GM12878 (cell line): Measurements from ENCODE around the gene FAM83D. TPM values are rescaled to one million over a fixed set of nuclear protein-coding genes. Genes with fewer than 3 reads are reported as not detected.

ENCODE experiments used
- ATAC-seq: fragments of 200-7000 bp; cut with Tn5 transposase; 3 replicates; pipeline ENCODE4 v1.9.1; 2020; ENCODE audit warnings: mild to moderate bottlenecking, moderate library complexity
- BruUV-seq: library from RNA; stranded (reverse); fragments of 400-500 nt; replicated peaks from 2 replicates; lab custom pipeline; 2021; lab: Mats Ljungman, UMichigan
- CTCF ChIA-PET: fragments of 300-600 bp; sonication (Branson Sonifier 250); formaldehyde crosslinking; extraction: SDS; loops from one replicate; lab custom pipeline; 2021; ENCODE audit warnings: inconsistent platforms; lab: Yijun Ruan, JAX
- POLR2A ChIA-PET: fragments of 350-600 bp; formaldehyde crosslinking; extraction: SDS; loops from one replicate; lab custom pipeline; 2021; ENCODE audit warnings: inconsistent platforms; lab: Charles Lee
- RAD21 ChIA-PET: fragments of 300-600 bp; sonication (Branson Sonifier 250); formaldehyde crosslinking; loops from one replicate; lab custom pipeline; 2023; ENCODE audit warnings: antibody characterized with exemption; ENCODE audit not compliant: unreplicated experiment; lab: Charles Lee
- SMC1A ChIA-PET: fragments of 300-600 bp; sonication (Branson Sonifier 250); formaldehyde crosslinking; loops from one replicate; lab custom pipeline; 2023; ENCODE audit not compliant: unreplicated experiment, uncharacterized antibody; lab: Charles Lee
- DNase-seq: peaks from one replicate; pipeline ENCODE4 v3.0.0-alpha.2; 2011; ENCODE audit warnings: low read depth, low spot score
- FAIRE-seq: peaks from 3 replicates; lab custom pipeline; 2011; peaks lifted over from hg19 to GRCh38; lab: Jason Lieb, UNC
- H2AFZ ChIP-seq: 2 replicates; pipeline ENCODE4 v1.6.0; 2011; ENCODE audit warnings: low read depth, low read length, control low read depth; ENCODE audit not compliant: control insufficient read depth
- H3K27ac ChIP-seq: 2 replicates; pipeline ENCODE4 v1.5.1; 2011; ENCODE audit warnings: control low read depth; ENCODE audit not compliant: control insufficient read depth, insufficient read depth
- H3K27me3 ChIP-seq, 2 experiments: replicated peaks in 1 of 2; 2 replicates each; pipeline versions ENCODE4 v1.6.0 to v1.6.1; 2011; ENCODE audit warnings: low read length in 1 of 2; ENCODE audit not compliant: control insufficient read depth in 2 of 2, insufficient read depth in 2 of 2
- H3K36me3 ChIP-seq, 2 experiments: 2 replicates each; pipeline ENCODE4 v1.5.1; 2011; ENCODE audit warnings: low read length in 1 of 2; ENCODE audit not compliant: control insufficient read depth in 2 of 2, insufficient read depth in 2 of 2
- H3K4me1 ChIP-seq: 2 replicates; pipeline ENCODE4 v1.6.1; 2011; ENCODE audit warnings: mild to moderate bottlenecking, low read length, moderate library complexity, mixed read lengths; ENCODE audit not compliant: control insufficient read depth, insufficient read depth
- H3K4me2 ChIP-seq: 2 replicates; pipeline ENCODE4 v1.6.0; 2011; ENCODE audit warnings: control low read depth; ENCODE audit not compliant: control insufficient read depth, insufficient read depth
- H3K4me3 ChIP-seq: fragments of 200-600 bp; sonication (generic); 2 replicates; pipeline ENCODE4 v1.5.1; 2016
- H3K79me2 ChIP-seq: 2 replicates; pipeline ENCODE4 v1.6.0; 2011; ENCODE audit warnings: low read length; ENCODE audit not compliant: control insufficient read depth, insufficient read depth
- H3K9ac ChIP-seq: 2 replicates; pipeline ENCODE4 v1.8.0; 2011; ENCODE audit warnings: low read length, control low read depth, mixed read lengths; ENCODE audit not compliant: control insufficient read depth, insufficient read depth
- H3K9me3 ChIP-seq: replicated peaks from 3 replicates; pipeline ENCODE4 v1.5.1; 2011; ENCODE audit warnings: mild to moderate bottlenecking, low read length; ENCODE audit not compliant: control insufficient read depth, insufficient read depth
- H4K20me1 ChIP-seq: 2 replicates; pipeline ENCODE4 v1.6.0; 2011; ENCODE audit not compliant: control insufficient read depth, insufficient read depth
- BRCA1 ChIP-seq: IDR thresholded peaks from 2 replicates; pipeline ENCODE4 v1.6.1; 2011; ENCODE audit warnings: low read depth, low read length, improper control_type of control experiment
- CHD1 ChIP-seq: IDR thresholded peaks from 2 replicates; pipeline ENCODE4 v1.6.1; 2012; ENCODE audit warnings: low read depth, low read length, improper control_type of control experiment
- ESRRA ChIP-seq: IDR thresholded peaks from 2 replicates; pipeline ENCODE4 v1.6.1; 2012; ENCODE audit warnings: mild to moderate bottlenecking, low read length, improper control_type of control experiment
- LARP7 ChIP-seq: fragments of 450-650 bp; IDR thresholded peaks from 2 replicates; pipeline ENCODE4 v1.6.1; 2017; ENCODE audit warnings: mild to moderate bottlenecking
- MYC ChIP-seq: IDR thresholded peaks from 2 replicates; pipeline ENCODE4 v1.6.1; 2011; ENCODE audit warnings: mild to moderate bottlenecking, low read length, moderate library complexity, inconsistent platforms; ENCODE audit not compliant: insufficient read depth, insufficient replicate concordance, insufficient read length, severe bottlenecking
- SMAD5 ChIP-seq: IDR thresholded peaks from 2 replicates; pipeline ENCODE4 v1.6.1; 2016; ENCODE audit warnings: antibody characterized with exemption, low read depth
- SMARCA5 ChIP-seq: fragments of 450-650 bp; IDR thresholded peaks from 2 replicates; pipeline ENCODE4 v1.6.1; 2017; ENCODE audit warnings: mild to moderate bottlenecking
- SUPT20H ChIP-seq: IDR thresholded peaks from 2 replicates; pipeline ENCODE4 v1.6.1; 2011; ENCODE audit warnings: low read depth, mild to moderate bottlenecking, low read length, moderate library complexity, borderline replicate concordance; ENCODE audit not compliant: control insufficient read depth
- TAF1 ChIP-seq: IDR thresholded peaks from 2 replicates; pipeline ENCODE4 v1.6.1; 2011; ENCODE audit warnings: mild to moderate bottlenecking, low read depth, low read length, borderline replicate concordance
- YBX1 ChIP-seq: fragments of 450-650 bp; IDR thresholded peaks from 2 replicates; pipeline ENCODE4 v1.6.1; 2016; ENCODE audit warnings: antibody characterized with exemption
- WGBS: methylation state at CpG from one replicate; pipeline ENCODE4 v1.1.6; 2016; ENCODE audit warnings: low lambda C conversion rate; ENCODE audit not compliant: insufficient replicate concordance, insufficient coverage; ENCODE audit errors: missing lambda C conversion rate; 5-methylcytosine and 5-hydroxymethylcytosine counted together
- in situ Hi-C: fragments of 300-500 bp; cut with MboI; formaldehyde crosslinking; loops from 9 replicates; pipeline ENCODE4 v1.14.3; 2018; ENCODE audit warnings: mixed read lengths
- intact Hi-C: fragments of 100-400 bp; cut with micrococcal nuclease; formaldehyde crosslinking; loops from one replicate; pipeline ENCODE4 v1.14.2; 2022; ENCODE audit not compliant: unreplicated experiment
- polyA plus RNA-seq, 11 experiments: library from polyadenylated mRNA; depleted of rRNA in 4 of 11; unstranded in 6 of 11; stranded (reverse) in 5 of 11; fragments of >200 nt; fragmentation: Nextera tagmentation in 4 of 11; fragmentation: Illumina TruSeq in 1 of 11; extraction: Ambion mirVana in 4 of 11; extraction: Trizol in 1 of 11; gene quantifications; 1 replicate in 1 of 11; 2 replicates in 10 of 11; pipeline versions ENCODE4 v1.2.1 to v1.2.3, GENCODE V29; 2011 to 2016; ENCODE audit warnings: inconsistent platforms in 2 of 11, missing spikeins in 2 of 11, low read depth in 1 of 11
- total RNA-seq, 4 experiments: library from RNA; depleted of rRNA in 3 of 4; stranded (reverse); fragments of >200 nt in 3 of 4; fragmentation: Illumina TruSeq in 1 of 4; extraction: Trizol in 1 of 4; gene quantifications; 2 replicates each; pipeline versions ENCODE4 v1.2.1 to v1.2.3, GENCODE V29; 2013 to 2021
- TF ChIP-seq, protein P1 (sequence below): fragments of 450-650 bp; IDR thresholded peaks from 2 replicates; pipeline ENCODE4 v1.6.1; 2017; ENCODE audit warnings: mild to moderate bottlenecking, moderate library complexity
- TF ChIP-seq, protein P2 (sequence below): IDR thresholded peaks from 2 replicates; pipeline ENCODE4 v1.6.1; 2012; ENCODE audit warnings: low read depth, low read length, improper control_type of control experiment
- TF ChIP-seq, protein P3 (sequence below): fragments of 450-650 bp; formaldehyde crosslinking; IDR thresholded peaks from 2 replicates; pipeline ENCODE4 v1.5.0; 2022; ENCODE audit warnings: mild to moderate bottlenecking, missing genetic modification characterization
- TF ChIP-seq, protein P4 (sequence below): IDR thresholded peaks from 2 replicates; pipeline ENCODE4 v1.6.1; 2011; ENCODE audit warnings: borderline replicate concordance, low read depth, mild to moderate bottlenecking, moderate library complexity, low read length; ENCODE audit not compliant: insufficient read depth, poor library complexity, severe bottlenecking

The FAM83D gene
- total and polyA plus RNA-seq, 10 of the 15 experiments (the other 5 are each of a cell fraction or from before 2014, with no cell fraction given): 4.5 to 34.8 (median 19.2) TPM

DNA sequence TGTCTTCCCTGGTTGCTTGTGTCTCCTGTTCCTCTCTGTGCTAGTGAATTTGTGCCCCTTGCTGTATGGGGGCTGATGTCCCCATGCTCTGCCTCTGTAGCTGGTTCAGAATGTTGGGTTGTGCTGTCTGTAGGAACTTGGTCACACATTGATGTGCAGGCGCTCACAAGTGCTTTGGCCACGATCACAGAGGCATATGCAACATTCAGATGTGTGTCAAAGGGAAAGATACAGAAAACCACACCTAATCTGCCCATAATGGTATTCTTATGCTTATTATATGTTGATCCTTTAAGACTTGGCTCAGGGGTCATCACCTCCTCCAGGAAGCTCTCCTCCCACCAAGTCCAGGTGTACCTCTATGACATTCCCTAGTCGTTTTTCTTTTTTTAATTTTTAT, 18.8 kb downstream of the FAM83D start:
- H3K4me1 ChIP-seq: no peaks in the 10 kb centered on the region
- RAD21 ChIA-PET: no interaction called here
- H3K9me3 ChIP-seq: no peaks in the 10 kb centered on the region
- CTCF ChIA-PET: interaction anchor here (1.6 kb wide), 1 partner anchor 104 kb away, joined by 5 read pairs; no protein-coding TSS in a partner anchor
- in situ Hi-C loops (no loop called here), intact Hi-C loops (no loop called here)
- peaks cover 27 to 36% of the 10 kb centered on the region in 2 experiments; a peak in 3 of 4 replicates for H3K36me3 ChIP-seq
- H4K20me1 ChIP-seq: no peaks in the 10 kb centered on the region
- SMC1A ChIA-PET: interaction anchor here (1.2 to 1.5 kb wide), 2 partner anchors 14 to 21 kb away, joined by 3 to 4 read pairs; no protein-coding TSS in a partner anchor
- TF ChIP-seq LARP7: no peak
- no peak for TF ChIP-seq SMAD5
- no peak for TF ChIP-seq SUPT20H
- TF ChIP-seq, protein P1, sequence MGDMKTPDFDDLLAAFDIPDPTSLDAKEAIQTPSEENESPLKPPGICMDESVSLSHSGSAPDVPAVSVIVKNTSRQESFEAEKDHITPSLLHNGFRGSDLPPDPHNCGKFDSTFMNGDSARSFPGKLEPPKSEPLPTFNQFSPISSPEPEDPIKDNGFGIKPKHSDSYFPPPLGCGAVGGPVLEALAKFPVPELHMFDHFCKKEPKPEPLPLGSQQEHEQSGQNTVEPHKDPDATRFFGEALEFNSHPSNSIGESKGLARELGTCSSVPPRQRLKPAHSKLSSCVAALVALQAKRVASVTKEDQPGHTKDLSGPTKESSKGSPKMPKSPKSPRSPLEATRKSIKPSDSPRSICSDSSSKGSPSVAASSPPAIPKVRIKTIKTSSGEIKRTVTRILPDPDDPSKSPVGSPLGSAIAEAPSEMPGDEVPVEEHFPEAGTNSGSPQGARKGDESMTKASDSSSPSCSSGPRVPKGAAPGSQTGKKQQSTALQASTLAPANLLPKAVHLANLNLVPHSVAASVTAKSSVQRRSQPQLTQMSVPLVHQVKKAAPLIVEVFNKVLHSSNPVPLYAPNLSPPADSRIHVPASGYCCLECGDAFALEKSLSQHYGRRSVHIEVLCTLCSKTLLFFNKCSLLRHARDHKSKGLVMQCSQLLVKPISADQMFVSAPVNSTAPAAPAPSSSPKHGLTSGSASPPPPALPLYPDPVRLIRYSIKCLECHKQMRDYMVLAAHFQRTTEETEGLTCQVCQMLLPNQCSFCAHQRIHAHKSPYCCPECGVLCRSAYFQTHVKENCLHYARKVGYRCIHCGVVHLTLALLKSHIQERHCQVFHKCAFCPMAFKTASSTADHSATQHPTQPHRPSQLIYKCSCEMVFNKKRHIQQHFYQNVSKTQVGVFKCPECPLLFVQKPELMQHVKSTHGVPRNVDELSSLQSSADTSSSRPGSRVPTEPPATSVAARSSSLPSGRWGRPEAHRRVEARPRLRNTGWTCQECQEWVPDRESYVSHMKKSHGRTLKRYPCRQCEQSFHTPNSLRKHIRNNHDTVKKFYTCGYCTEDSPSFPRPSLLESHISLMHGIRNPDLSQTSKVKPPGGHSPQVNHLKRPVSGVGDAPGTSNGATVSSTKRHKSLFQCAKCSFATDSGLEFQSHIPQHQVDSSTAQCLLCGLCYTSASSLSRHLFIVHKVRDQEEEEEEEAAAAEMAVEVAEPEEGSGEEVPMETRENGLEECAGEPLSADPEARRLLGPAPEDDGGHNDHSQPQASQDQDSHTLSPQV: no peak
- no peak for TF ChIP-seq ESRRA
- no peak for TF ChIP-seq CHD1
- TF ChIP-seq, protein P2, sequence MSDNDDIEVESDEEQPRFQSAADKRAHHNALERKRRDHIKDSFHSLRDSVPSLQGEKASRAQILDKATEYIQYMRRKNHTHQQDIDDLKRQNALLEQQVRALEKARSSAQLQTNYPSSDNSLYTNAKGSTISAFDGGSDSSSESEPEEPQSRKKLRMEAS: no peak
- no peak for TF ChIP-seq TAF1
- TF ChIP-seq BRCA1: no peak
- no peak for TF ChIP-seq MYC
- no peak for TF ChIP-seq SMARCA5
- TF ChIP-seq, protein P3, sequence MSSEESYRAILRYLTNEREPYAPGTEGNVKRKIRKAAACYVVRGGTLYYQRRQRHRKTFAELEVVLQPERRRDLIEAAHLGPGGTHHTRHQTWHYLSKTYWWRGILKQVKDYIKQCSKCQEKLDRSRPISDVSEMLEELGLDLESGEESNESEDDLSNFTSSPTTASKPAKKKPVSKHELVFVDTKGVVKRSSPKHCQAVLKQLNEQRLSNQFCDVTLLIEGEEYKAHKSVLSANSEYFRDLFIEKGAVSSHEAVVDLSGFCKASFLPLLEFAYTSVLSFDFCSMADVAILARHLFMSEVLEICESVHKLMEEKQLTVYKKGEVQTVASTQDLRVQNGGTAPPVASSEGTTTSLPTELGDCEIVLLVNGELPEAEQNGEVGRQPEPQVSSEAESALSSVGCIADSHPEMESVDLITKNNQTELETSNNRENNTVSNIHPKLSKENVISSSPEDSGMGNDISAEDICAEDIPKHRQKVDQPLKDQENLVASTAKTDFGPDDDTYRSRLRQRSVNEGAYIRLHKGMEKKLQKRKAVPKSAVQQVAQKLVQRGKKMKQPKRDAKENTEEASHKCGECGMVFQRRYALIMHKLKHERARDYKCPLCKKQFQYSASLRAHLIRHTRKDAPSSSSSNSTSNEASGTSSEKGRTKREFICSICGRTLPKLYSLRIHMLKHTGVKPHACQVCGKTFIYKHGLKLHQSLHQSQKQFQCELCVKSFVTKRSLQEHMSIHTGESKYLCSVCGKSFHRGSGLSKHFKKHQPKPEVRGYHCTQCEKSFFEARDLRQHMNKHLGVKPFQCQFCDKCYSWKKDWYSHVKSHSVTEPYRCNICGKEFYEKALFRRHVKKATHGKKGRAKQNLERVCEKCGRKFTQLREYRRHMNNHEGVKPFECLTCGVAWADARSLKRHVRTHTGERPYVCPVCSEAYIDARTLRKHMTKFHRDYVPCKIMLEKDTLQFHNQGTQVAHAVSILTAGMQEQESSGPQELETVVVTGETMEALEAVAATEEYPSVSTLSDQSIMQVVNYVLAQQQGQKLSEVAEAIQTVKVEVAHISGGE (CRISPR knock-in tag): no peak
- TF ChIP-seq, protein P4, sequence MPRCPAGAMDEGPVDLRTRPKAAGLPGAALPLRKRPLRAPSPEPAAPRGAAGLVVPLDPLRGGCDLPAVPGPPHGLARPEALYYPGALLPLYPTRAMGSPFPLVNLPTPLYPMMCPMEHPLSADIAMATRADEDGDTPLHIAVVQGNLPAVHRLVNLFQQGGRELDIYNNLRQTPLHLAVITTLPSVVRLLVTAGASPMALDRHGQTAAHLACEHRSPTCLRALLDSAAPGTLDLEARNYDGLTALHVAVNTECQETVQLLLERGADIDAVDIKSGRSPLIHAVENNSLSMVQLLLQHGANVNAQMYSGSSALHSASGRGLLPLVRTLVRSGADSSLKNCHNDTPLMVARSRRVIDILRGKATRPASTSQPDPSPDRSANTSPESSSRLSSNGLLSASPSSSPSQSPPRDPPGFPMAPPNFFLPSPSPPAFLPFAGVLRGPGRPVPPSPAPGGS: no peak
- no peak for TF ChIP-seq YBX1
- BruUV-seq: no TSS peak
- no peaks in the 10 kb centered on the region for H3K27me3 ChIP-seq
- H3K4me2 ChIP-seq: no peak overlapping the region
- H3K4me3 ChIP-seq: no peak overlapping the region
- peaks cover 3% of the 10 kb centered on the region for H3K79me2 ChIP-seq
- H3K9ac ChIP-seq: no peak overlapping the region
- no peak overlapping the region for H2AFZ ChIP-seq
- DNase-seq: no peak
- no peak for FAIRE-seq
- whole genome bisulfite sequencing: 96% methylated on average over 3 of the region's 3 CpGs
- ATAC-seq: no peak
- H3K27ac ChIP-seq: no peak overlapping the region
- POLR2A ChIA-PET: no interaction called here
